KOPT-K1 (cell line): ENCODE results near the gene RASL10B.

ENCODE experiments used
- H3K27ac ChIP-seq: fragments of 200-600 bp; sonication (generic); 2 replicates; pipeline ENCODE4 v1.5.1; 2016; ENCODE audit warnings: antibody characterized with exemption, mild to moderate bottlenecking, low read depth, low read length; ENCODE audit not compliant: poor library complexity, severe bottlenecking
- H3K36me3 ChIP-seq: fragments of 200-600 bp; sonication (generic); 2 replicates; pipeline ENCODE4 v1.5.1; 2017; ENCODE audit warnings: antibody characterized with exemption, mild to moderate bottlenecking, low read length, moderate library complexity; ENCODE audit not compliant: insufficient read depth
- H3K9me3 ChIP-seq: fragments of 200-600 bp; sonication (generic); 2 replicates; pipeline ENCODE4 v1.5.1; 2017; ENCODE audit warnings: antibody characterized with exemption, low read length, mild to moderate bottlenecking; ENCODE audit not compliant: insufficient read depth, poor library complexity, severe bottlenecking

RASL10B gene

DNA sequence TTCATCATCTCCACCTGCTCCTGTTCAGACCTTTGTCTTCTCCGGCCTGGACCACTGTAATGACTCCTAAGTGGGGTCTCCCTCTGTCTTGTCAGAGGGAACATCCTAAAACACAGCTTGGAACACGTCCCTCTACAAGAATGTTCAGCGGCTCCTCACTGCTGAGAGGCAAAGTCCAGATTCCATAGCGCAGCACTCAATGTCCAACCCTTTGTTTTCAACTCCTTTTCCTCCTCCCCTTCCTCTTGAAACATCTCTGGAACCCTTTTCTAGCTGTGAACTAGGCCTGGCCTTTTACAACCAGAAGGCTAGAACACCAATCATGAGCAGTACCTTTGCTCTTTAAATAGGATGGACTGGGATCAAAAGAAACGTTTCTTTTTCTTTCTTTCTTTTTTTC is 30.2 kb downstream of the RASL10B start:
- no peak overlapping the region for H3K27ac ChIP-seq
- no peaks in the 10 kb centered on the region for H3K36me3 ChIP-seq
- no peaks in the 10 kb centered on the region for H3K9me3 ChIP-seq

DNA sequence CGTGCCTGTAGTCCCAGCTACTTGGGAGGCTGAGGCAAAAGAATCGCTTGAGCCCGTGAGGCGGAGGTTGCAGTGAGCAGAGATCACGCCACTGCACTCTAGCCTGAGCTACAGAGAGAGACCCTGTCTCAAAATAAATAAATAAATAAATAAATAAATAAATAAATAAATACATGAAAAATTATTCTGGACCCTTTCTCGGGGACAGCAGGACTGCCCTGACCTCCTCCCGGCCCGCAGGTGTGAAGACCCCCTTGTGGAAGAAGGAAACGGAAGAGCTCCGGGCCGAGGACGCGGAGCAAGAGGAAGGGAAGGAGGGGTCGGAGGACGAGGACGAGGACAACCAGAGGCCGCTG is 32.3 kb downstream of the RASL10B start:
- no peaks in the 10 kb centered on the region for H3K36me3 ChIP-seq
- peak overlapping the region; percentile 48 for H3K27ac ChIP-seq
- H3K9me3 ChIP-seq = no peaks in the 10 kb centered on the region

- Histone ChIP-seq H3K9me3 (no peaks in the 10 kb centered on the region), H3K36me3 (no peaks in the 10 kb centered on the region), H3K27ac (peak overlapping the region; percentile 48)
These were observed 32.9 kb downstream of the RASL10B start for GRCh38 chr17:35764123-35764991.

DNA sequence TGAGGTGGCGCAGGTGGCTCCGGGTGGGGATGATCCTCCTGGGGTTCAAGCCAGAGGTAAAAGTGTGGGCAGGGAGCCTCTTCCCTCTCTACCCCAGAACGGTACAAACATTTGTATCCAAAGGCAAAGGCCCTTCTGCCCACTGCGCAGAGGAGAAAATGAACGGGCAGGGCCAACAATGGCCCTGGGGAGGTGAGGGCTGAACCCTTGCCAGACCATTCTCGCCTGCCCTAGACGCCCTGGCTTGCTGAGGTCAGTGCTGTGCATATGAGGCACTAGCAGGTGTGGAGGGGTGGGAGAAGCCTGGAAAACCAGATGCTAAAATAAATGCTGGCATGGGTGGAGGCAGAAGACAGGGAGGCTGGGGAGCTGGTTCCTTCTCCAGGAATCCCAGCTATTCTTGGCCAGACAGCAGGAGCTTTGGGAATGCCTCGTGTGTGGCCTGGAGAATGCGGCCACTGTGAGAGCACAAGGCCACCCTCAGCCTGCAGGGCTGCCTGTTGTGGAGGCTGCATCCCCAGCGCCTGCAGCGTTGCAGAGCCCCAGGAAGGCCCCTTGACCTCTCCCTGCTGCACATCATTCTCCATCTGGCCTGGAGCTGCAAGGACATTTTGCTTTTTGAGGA is 33.8 kb downstream of the RASL10B start:
- Histone ChIP-seq H3K27ac (peak overlapping the region; percentile 48), H3K9me3 (no peaks in the 10 kb centered on the region), H3K36me3 (no peaks in the 10 kb centered on the region)

- no peaks in the 10 kb centered on the region for H3K9me3 ChIP-seq
- H3K27ac ChIP-seq = no peak overlapping the region
- H3K36me3 ChIP-seq = no peaks in the 10 kb centered on the region
These were observed 34.5 kb downstream of the RASL10B start for GRCh38 chr17:35765756-35766488.

DNA sequence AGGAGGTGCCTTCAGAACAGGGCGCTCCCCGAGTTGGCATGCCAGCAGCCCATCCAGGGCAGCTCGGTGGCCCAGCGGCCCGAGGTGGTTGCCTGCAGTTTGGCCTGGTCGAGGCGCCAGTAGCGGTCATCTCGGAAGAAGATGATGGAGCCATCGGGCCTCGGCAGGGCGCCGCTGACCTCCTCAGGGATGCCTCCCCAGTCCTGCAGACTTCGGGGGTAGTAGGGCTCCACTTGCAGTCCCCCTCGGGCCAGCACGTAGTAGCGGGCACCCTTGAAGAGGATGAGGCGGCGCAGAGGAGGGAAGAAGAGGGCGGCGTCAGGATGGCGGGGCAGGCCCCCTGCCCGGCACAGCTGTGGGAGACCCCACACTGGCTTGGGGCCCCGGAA is 35.0 kb downstream of the RASL10B start:
- no peak overlapping the region for H3K27ac ChIP-seq
- no peaks in the 10 kb centered on the region for H3K36me3 ChIP-seq
- H3K9me3 ChIP-seq = no peaks in the 10 kb centered on the region

DNA sequence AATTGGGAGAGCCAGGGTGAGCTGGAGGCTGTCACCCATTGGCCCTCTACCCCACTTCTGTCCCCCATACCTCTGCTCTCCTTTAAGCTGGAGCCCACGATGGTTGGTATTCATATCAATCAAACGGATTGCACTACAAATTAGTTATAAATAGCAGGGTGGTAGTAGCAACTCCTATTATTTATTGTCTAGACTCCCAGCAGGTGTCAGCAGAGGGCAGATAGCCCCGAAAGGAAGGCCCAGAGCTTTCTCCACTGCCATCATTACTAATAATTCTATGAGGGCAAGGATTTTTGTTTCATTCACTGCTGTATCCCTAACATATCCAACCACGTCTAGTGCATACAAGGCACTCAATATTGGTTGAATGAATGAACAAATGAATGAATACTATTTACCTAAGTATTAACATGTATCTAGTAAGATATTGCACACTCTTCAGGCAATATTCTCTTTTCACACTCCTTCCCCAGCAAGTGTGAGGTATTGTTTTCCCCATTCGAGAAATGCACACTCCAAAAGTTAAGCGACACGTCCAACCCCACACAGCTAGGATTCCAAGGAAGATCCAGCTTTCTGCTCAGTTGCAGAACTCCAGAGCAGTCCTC is 35.6 kb downstream of the RASL10B start:
- Histone ChIP-seq H3K36me3 (no peaks in the 10 kb centered on the region), H3K9me3 (no peaks in the 10 kb centered on the region), H3K27ac (no peak overlapping the region)

DNA sequence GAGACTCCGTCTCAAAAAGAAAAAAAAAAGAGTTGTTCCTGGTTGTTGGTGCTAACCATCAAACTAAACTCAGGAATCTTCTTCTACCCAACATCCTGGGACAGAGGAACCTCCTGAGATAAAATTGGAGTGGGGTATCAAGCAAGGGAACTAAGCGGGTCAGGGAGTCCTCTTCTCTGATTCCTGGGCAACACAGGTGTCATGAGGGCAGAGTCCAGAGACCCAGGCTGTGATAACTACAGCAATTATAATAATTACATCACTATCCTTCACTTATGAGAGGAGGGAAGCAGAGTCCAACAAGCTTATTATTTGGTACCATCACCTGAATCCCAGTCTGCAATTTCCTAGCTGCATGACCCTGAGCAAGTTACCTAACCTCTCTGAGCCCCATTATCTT is 37.4 kb downstream of the RASL10B start:
- no peaks in the 10 kb centered on the region for H3K36me3 ChIP-seq
- H3K27ac ChIP-seq = no peak overlapping the region
- no peaks in the 10 kb centered on the region for H3K9me3 ChIP-seq

DNA sequence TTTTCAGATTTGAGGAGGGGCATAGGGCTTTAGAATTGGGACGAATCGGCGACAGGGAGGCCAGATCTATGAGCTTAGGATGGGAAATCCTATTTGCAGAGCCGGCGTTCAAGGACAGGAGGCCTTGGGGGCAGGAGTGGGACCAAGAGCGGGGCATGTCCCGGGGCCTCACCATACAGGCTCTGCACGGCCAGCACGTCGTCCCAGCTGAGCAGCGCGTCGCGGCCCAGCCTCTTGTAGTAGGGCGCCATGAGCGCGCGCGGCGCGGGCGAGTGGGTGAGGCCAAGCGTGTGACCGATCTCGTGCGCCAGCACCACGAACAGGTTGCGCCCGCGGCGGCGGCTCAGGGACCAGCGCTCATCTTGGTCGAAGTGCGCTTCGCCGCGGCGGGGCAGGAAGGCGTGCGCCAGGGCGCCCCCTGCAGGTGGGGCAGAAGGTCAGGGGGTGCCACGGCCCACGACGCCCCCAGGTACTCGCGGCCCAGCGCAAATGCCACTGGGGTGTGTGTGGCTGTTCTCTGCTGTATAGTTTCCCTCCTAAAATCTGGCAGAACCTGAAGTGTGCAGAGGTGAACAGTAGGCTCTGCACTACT is 38.6 kb downstream of the RASL10B start:
- Histone ChIP-seq H3K27ac (no peak overlapping the region), H3K36me3 (no peaks in the 10 kb centered on the region), H3K9me3 (no peaks in the 10 kb centered on the region)

- Histone ChIP-seq H3K27ac (peak overlapping the region; percentile 34), H3K9me3 (no peaks in the 10 kb centered on the region), H3K36me3 (no peaks in the 10 kb centered on the region)
These were observed 41.7 kb downstream of the RASL10B start for GRCh38 chr17:35773129-35773528.

- Histone ChIP-seq H3K27ac (peak overlapping the region; percentile 34), H3K9me3 (no peaks in the 10 kb centered on the region), H3K36me3 (no peaks in the 10 kb centered on the region)
These were observed 42.4 kb downstream of the RASL10B start for GRCh38 chr17:35773679-35774425.

- Histone ChIP-seq H3K9me3 (no peaks in the 10 kb centered on the region), H3K27ac (no peak overlapping the region)
These were observed 43.1 kb downstream of the RASL10B start for GRCh38 chr17:35774499-35774898.

GRCh38 chr17:35775039-35775438 is 43.6 kb downstream of the RASL10B start:
- Histone ChIP-seq H3K27ac (no peak overlapping the region), H3K9me3 (no peaks in the 10 kb centered on the region), H3K36me3 (no peaks in the 10 kb centered on the region)

More at GRCh38 chr17:35774499-35774898, 43.1 kb downstream of the RASL10B start:
- H3K36me3 ChIP-seq = no peaks in the 10 kb centered on the region

- Histone ChIP-seq H3K27ac (no peak overlapping the region), H3K36me3 (no peaks in the 10 kb centered on the region), H3K9me3 (no peaks in the 10 kb centered on the region)
These were observed 44.1 kb downstream of the RASL10B start for GRCh38 chr17:35775583-35775982.
